HS-27A (cell line): ENCODE data around the gene B3GALT5.
"Not testable (repeated sequence)": the region's sequence is repeated elsewhere in the genome, so short reads cannot be mapped to it uniquely, and the experiment has no call there.

ENCODE experiments used
- DNase-seq: peaks from one replicate; pipeline ENCODE4 v3.0.0-alpha.2; 2012; ENCODE audit warnings: low read depth, missing footprints

Gene B3GALT5

GRCh38 chr21:39667353-39667891, 54.7 kb downstream of the B3GALT5 start:
- DNase-seq, result no peak

GRCh38 chr21:39668369-39668768, 55.6 kb downstream of the B3GALT5 start:
- no peak for DNase-seq

DNA sequence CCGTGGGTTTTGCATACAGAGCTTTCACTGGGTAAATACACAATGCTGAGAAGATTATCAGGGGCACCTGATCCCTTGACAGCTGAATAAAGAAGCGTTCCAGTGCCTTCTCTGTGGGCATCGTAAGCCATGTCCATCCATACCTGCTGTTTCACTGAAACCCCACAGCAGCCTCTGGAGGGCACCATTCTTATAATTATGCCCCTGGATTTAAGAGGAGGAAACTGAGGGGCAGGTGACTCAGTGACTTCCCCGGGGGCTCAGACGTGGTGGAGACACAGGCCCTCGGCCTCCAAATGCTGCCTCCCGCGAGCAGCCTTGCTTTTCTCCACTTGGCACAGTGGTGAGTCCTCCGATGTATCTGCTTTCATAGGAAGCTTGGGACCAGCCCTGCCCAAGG, 56.7 kb downstream of the B3GALT5 start:
- no peak for DNase-seq

DNA sequence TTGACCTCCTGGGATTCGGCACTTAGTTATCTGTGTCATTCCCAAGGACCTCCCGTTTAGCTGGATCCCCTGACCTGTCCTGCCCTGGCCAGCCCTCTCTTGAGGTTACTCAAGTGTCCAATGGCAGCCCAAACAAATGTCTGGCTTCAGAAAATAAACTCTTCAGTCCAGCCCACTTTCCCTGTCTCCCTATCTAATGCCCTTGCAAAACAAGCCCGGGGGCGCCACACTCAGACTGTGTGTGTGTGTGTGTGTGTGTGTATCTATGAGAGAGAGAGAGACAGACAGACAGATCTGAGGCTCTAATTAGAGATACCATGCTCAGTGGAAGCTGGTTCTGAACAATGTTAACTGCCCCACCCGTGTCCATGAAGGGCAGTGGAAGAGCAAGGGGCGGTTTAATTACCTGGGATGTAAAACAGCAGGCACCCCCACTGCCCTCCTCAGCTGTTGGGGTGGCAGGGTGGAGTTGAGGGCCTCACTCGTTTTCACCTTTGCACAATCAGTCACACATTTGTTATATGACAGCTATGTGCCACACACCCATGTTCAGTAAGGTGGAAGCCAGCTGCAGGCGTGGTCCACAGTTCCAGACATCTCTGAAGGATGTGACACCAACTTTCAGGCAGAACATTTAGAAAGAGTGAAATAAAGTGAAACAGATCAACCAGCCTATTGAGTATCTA, 57.4 kb downstream of the B3GALT5 start:
- no peak for DNase-seq

GRCh38 chr21:39670701-39671100, 58.0 kb downstream of the B3GALT5 start:
- DNase-seq, result no peak

DNA sequence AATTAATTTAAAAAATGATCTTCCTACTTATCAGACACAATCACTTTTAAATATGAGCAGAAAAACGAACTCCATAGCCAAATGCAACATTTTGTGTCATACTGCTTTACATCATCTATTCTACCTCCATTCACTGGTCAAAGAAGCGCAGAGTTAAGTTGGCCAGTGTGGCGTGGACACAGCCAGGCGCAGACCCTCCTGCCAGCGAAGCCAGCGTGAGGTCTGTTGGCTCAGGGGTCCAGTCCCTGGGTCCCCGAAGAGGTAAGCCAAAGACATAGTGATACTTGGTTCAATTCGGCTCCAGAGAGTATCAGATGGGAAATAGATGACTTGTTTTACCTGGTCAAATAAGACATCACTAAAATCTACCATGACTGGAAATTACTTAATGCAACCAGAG, 59.2 kb downstream of the B3GALT5 start:
- DNase-seq, result no peak

DNA sequence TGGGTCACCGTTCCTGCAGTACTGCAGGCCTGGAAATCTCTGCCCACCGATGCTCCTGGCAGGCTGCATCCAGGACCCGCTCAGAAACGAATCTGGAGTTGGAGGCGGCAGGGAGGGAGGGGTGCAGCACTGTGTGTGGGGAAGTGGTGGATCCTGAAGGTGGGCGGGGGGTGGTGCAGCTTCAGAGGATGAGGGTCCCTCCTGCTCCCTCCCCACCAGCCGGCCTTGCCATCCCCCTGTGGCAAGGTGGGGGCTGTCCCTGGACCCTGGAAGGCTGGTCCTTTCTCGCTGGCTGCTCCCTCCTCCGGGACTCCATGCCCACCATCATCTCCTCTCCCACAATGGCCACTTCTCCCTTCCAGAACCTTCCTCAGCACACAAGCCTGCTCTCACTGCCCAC, 60.4 kb downstream of the B3GALT5 start:
- no peak for DNase-seq

GRCh38 chr21:39673736-39674135, 61.0 kb downstream of the B3GALT5 start:
- DNase-seq, result no peak

DNA sequence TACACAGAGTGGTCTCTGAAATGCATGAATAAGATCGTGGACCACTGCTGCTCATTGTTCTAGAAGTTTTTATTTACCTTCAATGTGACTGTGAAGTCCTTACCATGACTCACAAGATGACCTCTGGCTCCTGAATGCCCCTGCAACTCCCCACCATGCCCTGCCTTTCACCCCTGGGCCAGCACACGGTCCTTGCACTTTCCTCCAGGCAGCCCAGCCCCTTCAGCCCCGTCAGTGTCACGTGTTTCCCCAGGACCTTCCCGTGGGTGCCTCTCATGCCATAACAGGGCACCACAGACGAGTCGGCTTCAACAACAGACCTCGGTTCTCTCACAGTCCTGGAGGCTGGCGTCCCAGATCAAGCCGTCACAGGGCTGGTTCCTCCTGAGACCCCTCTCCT, 62.1 kb downstream of the B3GALT5 start:
- no peak for DNase-seq

DNA sequence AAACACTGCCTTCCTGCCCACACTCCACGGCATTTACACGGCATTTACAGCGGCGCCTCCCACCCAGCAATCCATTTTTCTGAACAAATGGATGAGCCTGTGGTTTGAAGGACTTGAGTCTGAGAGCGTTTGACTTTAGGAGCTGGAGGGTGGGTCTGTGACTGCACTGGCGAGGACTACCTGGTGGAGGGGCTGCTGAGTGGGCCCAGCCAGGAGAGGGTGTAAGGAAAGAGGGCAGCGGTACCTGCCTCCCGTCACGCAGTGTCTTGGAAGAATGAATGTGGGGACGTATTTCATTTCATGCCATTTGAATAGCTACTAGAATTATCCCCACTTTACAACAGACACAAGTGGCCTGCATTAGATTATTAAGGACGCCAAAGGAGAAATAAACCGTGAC, 62.9 kb downstream of the B3GALT5 start:
- no peak for DNase-seq

- no peak for DNase-seq
These were observed 63.4 kb downstream of the B3GALT5 start for GRCh38 chr21:39675993-39676661.

- no peak for DNase-seq
These were observed 67.5 kb downstream of the B3GALT5 start for GRCh38 chr21:39680216-39680615.

GRCh38 chr21:39681257-39681656, 68.5 kb downstream of the B3GALT5 start:
- no peak for DNase-seq

DNA sequence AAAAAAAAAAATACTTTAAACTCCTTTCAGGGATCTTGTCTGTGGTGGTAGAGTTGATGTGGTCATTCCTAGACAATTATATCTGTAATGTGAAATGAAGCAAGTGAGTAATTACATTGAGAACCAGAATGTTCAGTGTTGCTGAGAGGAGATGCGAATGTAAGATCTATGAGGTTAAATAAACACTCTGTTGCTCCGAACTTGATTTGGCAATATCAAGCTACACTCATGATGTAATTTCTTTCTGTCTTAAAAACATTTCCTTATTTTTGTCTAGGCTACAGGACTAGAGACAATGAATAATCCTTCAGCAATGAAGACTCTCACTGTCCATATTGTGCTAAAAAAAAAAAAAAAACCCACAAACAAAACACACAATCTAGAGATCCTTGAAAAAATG, 69.1 kb downstream of the B3GALT5 start:
- DNase-seq, result no peak

- DNase-seq, result no peak
These were observed 72.5 kb downstream of the B3GALT5 start for GRCh38 chr21:39685236-39685635.

- DNase-seq, result no peak
These were observed 73.3 kb downstream of the B3GALT5 start for GRCh38 chr21:39685991-39686390.

GRCh38 chr21:39686646-39687468, 74.1 kb downstream of the B3GALT5 start:
- no peak for DNase-seq

DNA sequence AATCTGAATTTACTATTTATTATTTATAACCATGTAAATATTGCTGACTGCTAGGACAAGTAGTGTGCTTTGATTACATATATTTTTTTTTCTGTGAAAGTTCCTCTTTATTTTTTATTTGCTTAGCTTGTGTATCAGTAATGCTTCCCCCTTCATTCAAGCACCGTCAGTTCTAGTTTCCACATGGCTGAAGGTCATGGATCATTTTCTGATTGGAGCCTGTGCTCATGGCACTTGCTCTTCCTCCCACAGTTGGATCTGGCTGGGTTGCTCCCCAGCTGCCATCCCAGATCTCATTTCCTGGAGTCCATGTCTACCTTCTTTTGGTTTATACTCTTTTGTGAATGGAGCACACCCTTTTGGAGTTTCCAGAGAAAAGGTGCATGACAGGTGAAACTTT, 75.3 kb downstream of the B3GALT5 start:
- no peak for DNase-seq

GRCh38 chr21:39689860-39690259, 77.1 kb downstream of the B3GALT5 start:
- not testable (repeated sequence) for DNase-seq

DNA sequence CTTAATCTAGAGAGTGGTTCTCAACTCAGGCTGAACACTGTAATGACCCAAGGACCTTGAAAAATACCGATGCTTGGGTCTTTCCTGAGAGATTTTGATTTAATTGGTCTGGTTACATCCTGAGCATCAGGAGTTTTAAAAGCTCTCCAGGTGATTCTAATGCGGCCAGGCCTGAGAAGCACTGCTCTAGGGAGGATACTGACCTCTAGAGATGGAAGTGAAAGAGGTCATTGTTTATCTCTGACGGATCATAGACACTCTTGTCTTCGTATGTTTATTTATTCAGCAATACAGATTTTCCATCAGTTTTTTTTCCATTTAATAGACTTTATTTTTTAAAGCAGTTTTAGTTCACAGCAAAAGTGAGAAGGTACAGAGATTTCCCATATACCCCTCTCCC, 77.7 kb downstream of the B3GALT5 start:
- no peak for DNase-seq

DNA sequence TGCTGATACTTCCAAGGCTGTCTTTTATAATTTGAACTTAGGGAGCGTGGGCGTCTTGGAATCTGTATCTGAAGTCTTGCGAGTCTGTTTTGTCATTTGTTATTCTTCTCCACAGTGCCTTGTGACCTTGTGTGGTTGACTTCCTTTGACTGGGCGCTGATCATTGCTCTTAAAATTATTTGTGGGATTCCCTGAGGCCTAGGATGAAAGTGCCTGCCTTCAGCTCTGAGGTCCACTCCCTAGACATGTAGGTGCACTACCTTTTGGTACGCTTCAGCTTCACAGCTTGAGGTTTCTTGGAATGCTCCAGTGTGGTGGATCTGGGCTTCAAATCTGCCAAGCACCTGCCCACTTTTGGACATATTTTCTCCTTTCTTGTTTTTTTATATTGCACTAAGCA, 82.0 kb downstream of the B3GALT5 start:
- DNase-seq, result no peak

DNA sequence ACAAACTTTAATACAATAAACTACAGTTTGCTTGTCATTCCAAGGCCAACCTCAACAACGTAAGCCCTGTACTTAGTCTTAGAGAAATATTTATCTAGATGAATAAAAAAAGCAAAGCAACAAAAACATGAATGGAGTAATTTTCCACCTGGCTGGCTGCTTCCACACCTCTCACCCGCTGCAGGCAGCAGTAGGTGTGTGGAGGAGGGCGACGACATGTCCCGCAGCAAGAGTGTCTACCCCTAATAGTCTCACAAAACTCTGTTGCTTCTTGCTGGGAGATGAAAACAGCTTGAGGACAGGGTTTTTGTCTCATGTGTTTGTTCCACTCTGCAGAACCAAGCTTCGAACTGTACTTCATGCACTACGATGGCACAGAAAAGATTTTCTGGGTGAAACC, 83.5 kb downstream of the B3GALT5 start:
- no peak for DNase-seq

DNA sequence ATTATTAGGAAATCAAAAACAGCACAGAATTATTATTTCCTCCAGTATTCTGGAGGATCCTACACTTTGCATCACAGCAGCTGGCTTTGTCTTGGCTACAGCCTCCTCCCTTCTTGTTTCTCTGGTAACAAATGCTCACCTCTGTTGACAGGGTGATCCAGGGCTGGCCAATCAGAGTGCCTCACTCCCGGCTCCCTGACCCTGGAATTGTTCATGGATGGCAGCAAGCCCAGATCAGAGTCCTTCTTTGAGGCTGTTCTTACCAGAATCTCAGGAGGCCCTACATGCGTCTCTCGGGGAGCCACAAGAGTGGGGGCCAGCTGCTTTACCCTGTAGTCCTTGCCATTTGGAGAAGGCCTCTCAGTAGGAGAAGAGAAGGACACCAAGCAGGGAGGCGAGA, 83.9 kb downstream of the B3GALT5 start:
- no peak for DNase-seq
